GM21786 (cell line): ENCODE results near the gene LRRC8A.

Source experiments
- ATAC-seq: cut with Tn5 transposase; IDR thresholded peaks from one replicate; pipeline ENCODE4 v1.9.1; 2021; ENCODE audit not compliant: unreplicated experiment

Gene LRRC8A

GRCh38 chr9:128901379-128901778 lies 19.4 kb downstream of the LRRC8A start:
- no peak for ATAC-seq

GRCh38 chr9:128901822-128902221 lies 19.9 kb downstream of the LRRC8A start:
- no peak for ATAC-seq

GRCh38 chr9:128902351-128903078 lies 20.6 kb downstream of the LRRC8A start:
- peak; percentile 75 for ATAC-seq

- no peak for ATAC-seq
These were observed 21.1 kb downstream of the LRRC8A start for GRCh38 chr9:128903079-128903461.

- no peak for ATAC-seq
These were observed 22.1 kb downstream of the LRRC8A start for GRCh38 chr9:128903871-128904620.

- ATAC-seq: no peak
These were observed 24.0 kb downstream of the LRRC8A start for GRCh38 chr9:128905964-128906363.

- ATAC-seq: no peak
These were observed 24.8 kb downstream of the LRRC8A start for GRCh38 chr9:128906741-128907140.

- ATAC-seq: no peak
These were observed 26.4 kb downstream of the LRRC8A start for GRCh38 chr9:128908372-128908771.

- ATAC-seq: no peak
These were observed 27.9 kb downstream of the LRRC8A start for GRCh38 chr9:128909859-128910258.

- ATAC-seq: no peak
These were observed 29.0 kb downstream of the LRRC8A start for GRCh38 chr9:128910906-128911305.

GRCh38 chr9:128911529-128912035 lies 29.6 kb downstream of the LRRC8A start:
- ATAC-seq: no peak

GRCh38 chr9:128912270-128912853 lies 30.4 kb downstream of the LRRC8A start:
- no peak for ATAC-seq

GRCh38 chr9:128913048-128913900 lies 31.3 kb downstream of the LRRC8A start:
- ATAC-seq: no peak

- ATAC-seq: no peak
These were observed 32.3 kb downstream of the LRRC8A start for GRCh38 chr9:128913995-128914772.

- no peak for ATAC-seq
These were observed 34.3 kb downstream of the LRRC8A start for GRCh38 chr9:128916204-128916603.

- ATAC-seq: no peak
These were observed 34.8 kb downstream of the LRRC8A start for GRCh38 chr9:128916745-128917144.

GRCh38 chr9:128917151-128917849 lies 35.4 kb downstream of the LRRC8A start:
- ATAC-seq: no peak

GRCh38 chr9:128918921-128919320 lies 37.0 kb downstream of the LRRC8A start:
- no peak for ATAC-seq

GRCh38 chr9:128919402-128920089 lies 37.6 kb downstream of the LRRC8A start:
- ATAC-seq: no peak
